Measurements from ENCODE around the gene PRKACB. TPM values are rescaled to one million over a fixed set of nuclear protein-coding genes. Genes with fewer than 3 reads are reported as not detected.

Gene PRKACB
- polyA plus RNA-seq, 6 donors from 2014 or later = 58.2 to 87.1 (median 66.4) TPM

GRCh38 chr1:84163123-84163931 lies 19.3 kb downstream of the PRKACB start:
- H3K4me1 Mint-ChIP-seq = peaks cover 39 to 64% (median 54%) of the 10 kb centered on the region in 3 donors
- H3K36me3 Mint-ChIP-seq = peaks cover 0 to 13% of the 10 kb centered on the region in 2 donors
- peak overlapping the region in 2 of 8 donors; percentile 2 to 32 for H3K4me3 Mint-ChIP-seq
- H3K27me3 Mint-ChIP-seq = no peaks in the 10 kb centered on the region
- H3K27ac Mint-ChIP-seq = peak overlapping the region in 5 of 6 donors; percentile 6 to 85 (median 56)
- ATAC-seq (ENCODE audit: low read depth in 2 of 2) (no peak), DNase-seq (no peak)
- H3K9me3 Mint-ChIP-seq = peaks cover 0 to 5% (median 0%) of the 10 kb centered on the region in 7 donors

- Mint-ChIP-seq H3K4me1 (peaks cover 45 to 65% (median 59%) of the 10 kb centered on the region in 3 donors), H3K27me3 (no peaks in the 10 kb centered on the region), H3K9me3 (peaks cover 0 to 5% (median 0%) of the 10 kb centered on the region in 7 donors), H3K36me3 (peaks cover 0 to 6% of the 10 kb centered on the region in 2 donors), H3K4me3 (peak overlapping the region in 4 of 8 donors; percentile 22 to 33 (median 28)), H3K27ac (peak overlapping the region in 2 of 6 donors; percentile 56 to 58)
- no peak for ATAC-seq (ENCODE audit: low read depth in 2 of 2)
- DNase-seq = no peak
These were observed 20.1 kb downstream of the PRKACB start for GRCh38 chr1:84164161-84164560.

- peaks cover 0 to 6% of the 10 kb centered on the region in 2 donors for H3K36me3 Mint-ChIP-seq
These were observed 20.5 kb downstream of the PRKACB start for GRCh38 chr1:84164567-84165021.

GRCh38 chr1:84165601-84166000 lies 21.5 kb downstream of the PRKACB start:
- peak overlapping the region in 2 of 8 donors; percentile 18 to 28 for H3K4me3 Mint-ChIP-seq
- ATAC-seq (ENCODE audit: low read depth in 2 of 2) (no peak), DNase-seq (no peak)
- H3K27ac Mint-ChIP-seq = no peak overlapping the region
- peaks cover 0 to 5% (median 0%) of the 10 kb centered on the region in 7 donors for H3K9me3 Mint-ChIP-seq
- H3K36me3 Mint-ChIP-seq = peaks cover 0 to 6% of the 10 kb centered on the region in 2 donors
- H3K27me3 Mint-ChIP-seq = no peaks in the 10 kb centered on the region
- H3K4me1 Mint-ChIP-seq = peaks cover 53 to 69% (median 61%) of the 10 kb centered on the region in 3 donors

More at GRCh38 chr1:84164567-84165021, 20.5 kb downstream of the PRKACB start:
- peak overlapping the region in 2 of 6 donors; percentile 56 to 58 for H3K27ac Mint-ChIP-seq
- peak overlapping the region in 2 of 8 donors; percentile 27 to 33 for H3K4me3 Mint-ChIP-seq
- H3K4me1 Mint-ChIP-seq = peaks cover 49 to 69% (median 61%) of the 10 kb centered on the region in 3 donors
- H3K27me3 Mint-ChIP-seq = no peaks in the 10 kb centered on the region
- peaks cover 0 to 5% (median 0%) of the 10 kb centered on the region in 7 donors for H3K9me3 Mint-ChIP-seq
- ATAC-seq (ENCODE audit: low read depth in 2 of 2) = peak in 1 of 2 donors; percentile 46
- DNase-seq = no peak

- peaks cover 52 to 64% (median 60%) of the 10 kb centered on the region in 3 donors for H3K4me1 Mint-ChIP-seq
- ATAC-seq (ENCODE audit: low read depth in 2 of 2) = peak; percentile 41 to 46
- H3K4me3 Mint-ChIP-seq = peak overlapping the region in 2 of 8 donors; percentile 2 to 15
- no peak for DNase-seq
- H3K27me3 Mint-ChIP-seq = no peaks in the 10 kb centered on the region
- H3K27ac Mint-ChIP-seq = peak overlapping the region in 3 of 6 donors; percentile 0 to 26 (median 4)
- H3K36me3 Mint-ChIP-seq = peaks cover 0 to 6% of the 10 kb centered on the region in 2 donors
- peaks cover 0 to 5% (median 0%) of the 10 kb centered on the region in 7 donors for H3K9me3 Mint-ChIP-seq
These were observed 22.7 kb downstream of the PRKACB start for GRCh38 chr1:84166797-84167196.

GRCh38 chr1:84168783-84169182 lies 24.7 kb downstream of the PRKACB start:
- Mint-ChIP-seq H3K36me3 (peaks cover 0 to 6% of the 10 kb centered on the region in 2 donors), H3K4me1 (peaks cover 39 to 52% (median 45%) of the 10 kb centered on the region in 3 donors), H3K9me3 (no peaks in the 10 kb centered on the region), H3K4me3 (no peak overlapping the region), H3K27ac (peak overlapping the region in 2 of 6 donors; percentile 16 to 98), H3K27me3 (no peaks in the 10 kb centered on the region)
- ATAC-seq (ENCODE audit: low read depth in 2 of 2) (no peak), DNase-seq (no peak)

GRCh38 chr1:84170171-84170570 lies 26.1 kb downstream of the PRKACB start:
- Mint-ChIP-seq H3K27ac (no peak overlapping the region), H3K4me1 (peaks cover 36 to 49% (median 44%) of the 10 kb centered on the region in 3 donors), H3K27me3 (no peaks in the 10 kb centered on the region), H3K36me3 (peaks cover 0 to 5% of the 10 kb centered on the region in 2 donors), H3K9me3 (no peaks in the 10 kb centered on the region), H3K4me3 (no peak overlapping the region)
- DNase-seq = no peak
- ATAC-seq (ENCODE audit: low read depth in 2 of 2) = no peak

- Mint-ChIP-seq H3K36me3 (peaks cover 0 to 5% of the 10 kb centered on the region in 2 donors), H3K4me3 (no peak overlapping the region), H3K27me3 (no peaks in the 10 kb centered on the region), H3K9me3 (no peaks in the 10 kb centered on the region), H3K4me1 (peaks cover 36 to 46% (median 44%) of the 10 kb centered on the region in 3 donors), H3K27ac (no peak overlapping the region)
- DNase-seq (no peak), ATAC-seq (ENCODE audit: low read depth in 2 of 2) (no peak)
These were observed 27.4 kb downstream of the PRKACB start for GRCh38 chr1:84171481-84171880.

GRCh38 chr1:84174051-84174556 lies 30.0 kb downstream of the PRKACB start:
- Mint-ChIP-seq H3K36me3 (peaks cover 0 to 5% of the 10 kb centered on the region in 2 donors), H3K9me3 (no peaks in the 10 kb centered on the region), H3K4me3 (no peak overlapping the region), H3K4me1 (peaks cover 23 to 37% (median 35%) of the 10 kb centered on the region in 3 donors), H3K27ac (peak overlapping the region in 3 of 6 donors; percentile 2 to 13 (median 8)), H3K27me3 (no peaks in the 10 kb centered on the region)
- DNase-seq (no peak), ATAC-seq (ENCODE audit: low read depth in 2 of 2) (no peak)

GRCh38 chr1:84181350-84182005 lies 37.4 kb downstream of the PRKACB start:
- Mint-ChIP-seq H3K36me3 (peaks cover 7 to 10% of the 10 kb centered on the region in 2 donors), H3K9me3 (peaks cover 0 to 4% (median 0%) of the 10 kb centered on the region in 7 donors), H3K4me3 (no peak overlapping the region), H3K4me1 (peaks cover 4 to 7% (median 6%) of the 10 kb centered on the region in 3 donors), H3K27ac (peak overlapping the region in 1 of 6 donors; percentile 45), H3K27me3 (no peaks in the 10 kb centered on the region)
- no peak for ATAC-seq (ENCODE audit: low read depth in 2 of 2)
- DNase-seq = no peak

- Mint-ChIP-seq H3K27me3 (no peaks in the 10 kb centered on the region), H3K9me3 (peaks cover 0 to 48% (median 34%) of the 10 kb centered on the region in 7 donors), H3K27ac (no peak overlapping the region), H3K4me1 (no peaks in the 10 kb centered on the region), H3K4me3 (no peak overlapping the region), H3K36me3 (peaks cover 55 to 61% of the 10 kb centered on the region in 2 donors)
- DNase-seq (no peak), ATAC-seq (ENCODE audit: low read depth in 2 of 2) (no peak)
These were observed 46.4 kb downstream of the PRKACB start for GRCh38 chr1:84190455-84190854.

- H3K4me3 Mint-ChIP-seq = no peak overlapping the region
- H3K36me3 Mint-ChIP-seq = peaks cover 44 to 47% of the 10 kb centered on the region in 2 donors
These were observed 48.6 kb downstream of the PRKACB start for GRCh38 chr1:84192681-84193080.

GRCh38 chr1:84198832-84199231 lies 54.8 kb downstream of the PRKACB start:
- H3K27me3 Mint-ChIP-seq = no peaks in the 10 kb centered on the region
- H3K4me3 Mint-ChIP-seq = no peak overlapping the region
- H3K9me3 Mint-ChIP-seq = peaks cover 0 to 8% (median 3%) of the 10 kb centered on the region in 7 donors
- peaks cover 0 to 6% (median 0%) of the 10 kb centered on the region in 3 donors for H3K4me1 Mint-ChIP-seq
- DNase-seq (no peak), ATAC-seq (ENCODE audit: low read depth in 2 of 2) (no peak)
- no peak overlapping the region for H3K27ac Mint-ChIP-seq
- peaks cover 21 to 22% of the 10 kb centered on the region in 2 donors for H3K36me3 Mint-ChIP-seq

More at GRCh38 chr1:84192681-84193080, 48.6 kb downstream of the PRKACB start:
- Mint-ChIP-seq H3K9me3 (peaks cover 0 to 48% (median 34%) of the 10 kb centered on the region in 7 donors), H3K27ac (no peak overlapping the region), H3K27me3 (no peaks in the 10 kb centered on the region), H3K4me1 (no peaks in the 10 kb centered on the region)
- ATAC-seq (ENCODE audit: low read depth in 2 of 2) (no peak), DNase-seq (no peak)

Measured in naive B cell (primary cell).